Endodermal cell (in vitro differentiated cells): Measurements from ENCODE around the gene CHMP1A. TPM values are rescaled to one million over a fixed set of nuclear protein-coding genes. Genes with fewer than 3 reads are reported as not detected.

ENCODE experiments used
- DNase-seq: peaks from one replicate; pipeline ENCODE4 v3.0.0-alpha.2; 2017
- H3K27ac ChIP-seq: 2 replicates; pipeline ENCODE4 v1.5.1; 2013; ENCODE audit warnings: mild to moderate bottlenecking, low read depth, low read length, moderate library complexity
- H3K27me3 ChIP-seq: 2 replicates; pipeline ENCODE4 v1.6.1; 2013; ENCODE audit warnings: mild to moderate bottlenecking, low read length, moderate library complexity; ENCODE audit not compliant: insufficient read depth, control insufficient read depth, poor library complexity, severe bottlenecking
- H3K36me3 ChIP-seq: 2 replicates; pipeline ENCODE4 v1.7.0; 2013; ENCODE audit warnings: mild to moderate bottlenecking, low read length, moderate library complexity; ENCODE audit not compliant: control insufficient read depth, insufficient read depth
- H3K4me1 ChIP-seq: one replicate; pipeline ENCODE4 v1.7.0; 2013; ENCODE audit warnings: low read length; ENCODE audit not compliant: control insufficient read depth, insufficient read depth
- H3K4me3 ChIP-seq: 2 replicates; pipeline ENCODE4 v1.5.1; 2013; ENCODE audit warnings: mild to moderate bottlenecking, low read length, moderate library complexity
- H3K9ac ChIP-seq: 2 replicates; pipeline ENCODE4 v1.6.1; 2013; ENCODE audit warnings: mild to moderate bottlenecking, low read length, moderate library complexity; ENCODE audit not compliant: poor library complexity, severe bottlenecking; ENCODE audit errors: extremely low read depth
- H3K9me3 ChIP-seq: 2 replicates; pipeline ENCODE4 v1.6.1; 2013; ENCODE audit warnings: mild to moderate bottlenecking, low read length, moderate library complexity; ENCODE audit not compliant: control insufficient read depth
- H3K27ac Mint-ChIP-seq: 2 replicates; pipeline ENCODE4 v1.8.0; 2020; ENCODE audit warnings: mixed read lengths
- H3K27me3 Mint-ChIP-seq: 2 replicates; pipeline ENCODE4 v1.8.0; 2021; ENCODE audit warnings: mild to moderate bottlenecking, mixed read lengths; ENCODE audit not compliant: insufficient read depth
- H3K36me3 Mint-ChIP-seq: 2 replicates; pipeline ENCODE4 v1.8.0; 2020; ENCODE audit warnings: low read depth, mixed read lengths
- H3K4me1 Mint-ChIP-seq: 2 replicates; pipeline ENCODE4 v1.8.0; 2020; ENCODE audit warnings: mixed read lengths
- H3K4me3 Mint-ChIP-seq: 2 replicates; pipeline ENCODE4 v1.8.0; 2020; ENCODE audit warnings: mild to moderate bottlenecking, moderate library complexity, mixed read lengths
- H3K9me3 Mint-ChIP-seq: 2 replicates; pipeline ENCODE4 v1.8.0; 2020; ENCODE audit warnings: mild to moderate bottlenecking, mixed read lengths
- WGBS, 2 experiments: methylation state at CpG; one replicate each; pipeline versions ENCODE4 v1.1.5 to v1.1.7; 2013; ENCODE audit warnings: missing lambda C conversion rate in 2 of 2, mixed read lengths in 1 of 2; ENCODE audit not compliant: insufficient coverage in 1 of 2, insufficient read length in 1 of 2; 5-methylcytosine and 5-hydroxymethylcytosine counted together
- total RNA-seq, 2 donors: library from RNA; stranded (reverse); fragmentation: NEBNext Ultra II Directional in 1 of 2; extraction: Animal tissue kit (Norgen Biotek cat#: 25700) in 1 of 2; gene quantifications; 2 replicates in 1 of 2; 3 replicates in 1 of 2; pipeline ENCODE4 v1.2.1, GENCODE V29; 2021
- TF ChIP-seq, protein P1 (sequence below): fragments of 200-600 bp; sonication (generic); conservative IDR thresholded peaks from 2 replicates; pipeline ENCODE4 v1.5.0; 2021; ENCODE audit warnings: antibody characterized with exemption, mild to moderate bottlenecking

The CHMP1A gene
- total RNA-seq, 2 donors from 2014 or later: 104 to 106 TPM

DNA sequence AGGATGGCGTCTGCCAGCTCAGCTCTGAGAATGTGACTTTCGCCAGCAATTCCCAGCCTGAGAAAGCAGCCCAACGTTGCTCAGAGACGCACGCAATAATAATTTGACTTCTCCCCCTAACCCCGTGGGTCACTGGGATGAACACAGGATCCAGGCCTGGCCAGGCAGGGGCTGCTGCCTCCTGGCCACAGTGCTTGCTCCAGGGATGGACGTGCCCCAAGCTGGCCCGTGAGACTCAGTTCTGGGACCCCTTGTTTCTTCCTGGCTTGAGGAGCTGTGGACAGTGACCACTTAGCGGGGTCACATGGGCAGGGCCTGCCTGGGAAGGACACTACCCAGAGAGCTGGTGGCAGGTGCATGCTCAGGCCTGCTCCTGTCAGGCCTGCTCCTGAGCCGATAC, 57.6 kb downstream of the CHMP1A start:
- H3K4me3 Mint-ChIP-seq: no peak overlapping the region
- peaks cover 7% of the 10 kb centered on the region for H3K4me1 Mint-ChIP-seq
- Histone ChIP-seq H3K27me3 (no peaks in the 10 kb centered on the region), H3K9me3 (no peaks in the 10 kb centered on the region), H3K36me3 (no peaks in the 10 kb centered on the region), H3K4me1 (no peaks in the 10 kb centered on the region), H3K4me3 (no peak overlapping the region), H3K9ac (no peak overlapping the region), H3K27ac (no peak overlapping the region)
- TF ChIP-seq, protein P1, sequence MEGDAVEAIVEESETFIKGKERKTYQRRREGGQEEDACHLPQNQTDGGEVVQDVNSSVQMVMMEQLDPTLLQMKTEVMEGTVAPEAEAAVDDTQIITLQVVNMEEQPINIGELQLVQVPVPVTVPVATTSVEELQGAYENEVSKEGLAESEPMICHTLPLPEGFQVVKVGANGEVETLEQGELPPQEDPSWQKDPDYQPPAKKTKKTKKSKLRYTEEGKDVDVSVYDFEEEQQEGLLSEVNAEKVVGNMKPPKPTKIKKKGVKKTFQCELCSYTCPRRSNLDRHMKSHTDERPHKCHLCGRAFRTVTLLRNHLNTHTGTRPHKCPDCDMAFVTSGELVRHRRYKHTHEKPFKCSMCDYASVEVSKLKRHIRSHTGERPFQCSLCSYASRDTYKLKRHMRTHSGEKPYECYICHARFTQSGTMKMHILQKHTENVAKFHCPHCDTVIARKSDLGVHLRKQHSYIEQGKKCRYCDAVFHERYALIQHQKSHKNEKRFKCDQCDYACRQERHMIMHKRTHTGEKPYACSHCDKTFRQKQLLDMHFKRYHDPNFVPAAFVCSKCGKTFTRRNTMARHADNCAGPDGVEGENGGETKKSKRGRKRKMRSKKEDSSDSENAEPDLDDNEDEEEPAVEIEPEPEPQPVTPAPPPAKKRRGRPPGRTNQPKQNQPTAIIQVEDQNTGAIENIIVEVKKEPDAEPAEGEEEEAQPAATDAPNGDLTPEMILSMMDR: no peak
- no peaks in the 10 kb centered on the region for H3K27me3 Mint-ChIP-seq
- no peak overlapping the region for H3K27ac Mint-ChIP-seq
- H3K36me3 Mint-ChIP-seq: no peaks in the 10 kb centered on the region
- WGBS, 2 experiments: 92 to 94% methylated on average over 7 to 10 of the region's 10 CpGs
- no peak for DNase-seq
- H3K9me3 Mint-ChIP-seq: no peaks in the 10 kb centered on the region

DNA sequence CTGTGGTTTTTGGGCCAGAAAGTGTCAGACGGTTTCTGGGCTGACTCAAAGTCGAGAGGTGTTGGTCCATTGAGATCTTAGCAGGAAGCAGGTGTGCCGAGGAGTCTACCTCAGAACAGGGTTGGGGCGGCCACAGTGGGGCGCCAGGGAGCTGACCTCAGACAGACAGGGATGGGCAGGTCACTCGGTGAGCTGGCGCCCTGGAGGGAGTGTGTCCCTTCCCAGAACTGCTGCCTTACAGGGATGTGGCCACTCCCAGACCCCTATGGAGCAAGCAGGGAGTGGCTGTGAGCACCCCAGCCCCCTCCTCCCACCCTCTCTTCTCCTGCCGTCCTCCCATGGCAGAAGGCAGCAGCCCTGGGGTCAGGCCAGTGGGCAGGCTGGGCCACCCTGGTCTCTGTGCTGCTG, 58.1 kb downstream of the CHMP1A start:
- H3K27me3 Mint-ChIP-seq: no peaks in the 10 kb centered on the region
- peak; percentile 95 for DNase-seq

DNA sequence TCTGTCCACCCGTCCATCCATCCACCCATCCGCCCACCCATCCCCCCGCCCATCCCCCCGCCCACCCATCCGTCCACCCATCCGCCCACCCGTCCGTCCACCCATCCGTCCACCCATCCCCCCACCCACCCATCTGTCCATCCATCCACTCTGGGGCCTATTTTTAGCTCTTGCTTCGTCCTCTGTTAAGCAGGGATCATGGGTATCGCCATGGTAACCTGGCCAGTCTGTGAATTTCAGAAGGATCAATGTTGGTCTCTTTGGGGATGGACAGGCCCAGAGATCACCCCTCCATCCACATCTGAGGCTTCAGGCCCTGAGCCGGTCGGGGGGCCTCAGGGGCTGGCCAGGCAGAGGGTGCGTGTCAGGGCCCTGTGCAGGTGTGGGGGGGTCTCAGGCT, 59.3 kb downstream of the CHMP1A start:
- 83 to 90% methylated on average over 2 to 3 of the region's 14 CpGs for WGBS, 2 experiments
- no peak overlapping the region for H3K4me3 Mint-ChIP-seq
- H3K4me1 Mint-ChIP-seq: peaks cover 7% of the 10 kb centered on the region
- Histone ChIP-seq H3K4me1 (no peaks in the 10 kb centered on the region), H3K9ac (no peak overlapping the region), H3K27ac (no peak overlapping the region), H3K36me3 (no peaks in the 10 kb centered on the region), H3K4me3 (no peak overlapping the region), H3K27me3 (no peaks in the 10 kb centered on the region), H3K9me3 (no peaks in the 10 kb centered on the region)
- H3K36me3 Mint-ChIP-seq: no peaks in the 10 kb centered on the region
- H3K27ac Mint-ChIP-seq: no peak overlapping the region
- H3K9me3 Mint-ChIP-seq: no peaks in the 10 kb centered on the region
- DNase-seq: no peak
- no peaks in the 10 kb centered on the region for H3K27me3 Mint-ChIP-seq
- TF ChIP-seq, protein P1: no peak

More for the DNA sequence above, 58.1 kb downstream of the CHMP1A start:
- H3K4me3 Mint-ChIP-seq: no peak overlapping the region
- Histone ChIP-seq H3K9ac (no peak overlapping the region), H3K36me3 (no peaks in the 10 kb centered on the region), H3K9me3 (no peaks in the 10 kb centered on the region), H3K27ac (no peak overlapping the region), H3K4me3 (no peak overlapping the region), H3K27me3 (no peaks in the 10 kb centered on the region), H3K4me1 (no peaks in the 10 kb centered on the region)
- TF ChIP-seq, protein P1: peak; percentile 79
- H3K9me3 Mint-ChIP-seq: no peaks in the 10 kb centered on the region
- WGBS, 2 experiments: 45 to 47% methylated on average over 5 to 8 of the region's 8 CpGs
- H3K4me1 Mint-ChIP-seq: peaks cover 7% of the 10 kb centered on the region
- H3K36me3 Mint-ChIP-seq: no peaks in the 10 kb centered on the region
- H3K27ac Mint-ChIP-seq: no peak overlapping the region
